HT-29 (cell line): ENCODE data around the gene BAG2. TPM values are rescaled to one million over a fixed set of nuclear protein-coding genes. Genes with fewer than 3 reads are reported as not detected.

Experiments
- DNase-seq: peaks from one replicate; pipeline ENCODE4 v3.0.0-alpha.2; 2015; ENCODE audit warnings: low spot score
- total RNA-seq: library from RNA; depleted of rRNA; stranded (reverse); fragments of >200 nt; shearing (Covaris generic); gene quantifications from 2 replicates; pipeline ENCODE4 v1.2.3, GENCODE V29; 2014; rRNA removed

The BAG2 gene
- total RNA-seq, 1 experiment from 2014 or later = 6.5 TPM

GRCh38 chr6:57221191-57221935 is 49.2 kb downstream of the BAG2 start:
- DNase-seq = peak; percentile 80

- DNase-seq = peak; percentile 87
Observed at GRCh38 chr6:57221936-57222742, 50.0 kb downstream of the BAG2 start, which contains the start of gene RAB23. RAB23 (minus strand) TSS chr6:57222307; CDS start chr6:57210380, 11,927 bp downstream.

GRCh38 chr6:57222743-57223077 is 50.6 kb downstream of the BAG2 start:
- DNase-seq = no peak

DNA sequence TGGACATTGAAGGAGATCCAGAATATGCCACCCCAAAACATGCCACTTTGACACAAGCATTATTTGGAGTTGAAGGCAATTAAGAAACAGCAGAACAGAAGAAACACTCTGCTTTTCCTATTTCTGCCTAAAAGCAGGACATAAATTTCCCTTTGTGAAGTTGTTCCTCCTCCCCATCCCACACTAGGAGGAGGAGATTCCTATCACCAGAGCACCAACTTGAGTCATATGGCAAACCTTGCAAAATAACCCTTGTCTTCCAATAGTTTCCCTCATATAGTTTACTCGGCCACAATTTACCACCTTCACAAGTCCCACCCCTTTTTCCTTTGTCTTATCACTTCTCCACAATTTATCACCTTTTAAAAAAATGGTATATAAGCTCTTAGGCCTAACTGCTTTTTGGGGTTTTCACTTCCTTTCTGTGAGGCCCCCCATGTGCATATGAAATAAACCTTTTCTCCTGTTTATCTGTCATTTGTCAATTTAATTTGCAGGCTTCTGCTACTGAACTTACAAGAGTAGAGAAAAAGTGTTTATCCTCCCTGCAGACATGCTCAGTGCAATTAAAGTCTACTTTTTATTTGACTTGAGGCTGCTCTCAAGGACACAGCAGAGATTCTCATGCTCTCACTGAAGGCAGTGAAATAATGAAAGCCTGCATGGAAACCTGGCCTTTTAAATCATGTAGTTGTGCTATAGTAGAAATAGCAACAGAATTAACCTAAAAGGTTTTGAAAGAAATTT is 52.8 kb downstream of the BAG2 start:
- no peak for DNase-seq

DNA sequence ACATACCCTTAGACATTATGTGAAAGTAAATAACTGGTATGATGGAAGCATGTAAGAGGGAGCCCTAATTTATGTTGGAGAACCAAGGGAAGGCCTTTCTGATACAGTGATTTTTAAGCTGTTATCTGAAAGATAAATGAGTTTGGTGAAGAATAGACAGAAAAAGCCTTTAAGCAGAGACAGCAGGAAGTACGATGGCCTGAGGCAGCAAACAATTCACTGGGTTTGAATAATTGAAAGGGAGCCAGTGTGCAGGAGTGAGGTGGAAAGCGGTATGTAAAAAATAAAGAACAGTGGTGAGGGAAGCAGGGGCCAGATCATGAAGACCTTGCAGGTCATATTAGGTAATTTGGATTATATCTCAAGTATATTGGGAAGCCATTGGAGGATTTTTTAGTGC is 54.1 kb downstream of the BAG2 start:
- no peak for DNase-seq

Other genes starting within 250 kb of the BAG2 start
- gene BEND6, start 217.2 kb upstream of the BAG2 start, total RNA-seq = not detected in 2 replicates
- 2.3 and 2.4 TPM in 2 replicates for gene KIAA1586, start 125.6 kb upstream of the BAG2 start, total RNA-seq
- 16.6 and 23.1 TPM in 2 replicates for gene ZNF451, start 82.1 kb upstream of the BAG2 start, total RNA-seq
- 4.5 and 5.1 TPM in 2 replicates for gene RAB23, start 50.0 kb downstream of the BAG2 start, total RNA-seq
- gene PRIM2, start 145.3 kb downstream of the BAG2 start, total RNA-seq = 14.0 and 14.3 TPM in 2 replicates